Activated B cell treated with CpG ODN at 0.5 μM for 24 hours (primary cell): ENCODE data around the gene SMC2. TPM values are rescaled to one million over a fixed set of nuclear protein-coding genes. Genes with fewer than 3 reads are reported as not detected.

Source experiments
- ATAC-seq: fragments of 200-7000 bp; cut with Tn5 transposase; one replicate; pipeline ENCODE4 v1.10.0; 2021; ENCODE audit warnings: low read depth, mild to moderate bottlenecking, moderate library complexity
- CTCF ChIA-PET: fragments of 350-600 bp; sonication (Branson Sonifier 250); formaldehyde crosslinking; loops from one replicate; lab custom pipeline; 2021; ENCODE audit warnings: antibody characterized with exemption; lab: Charles Lee
- POLR2A ChIA-PET: fragments of 350-600 bp; sonication (Branson Sonifier 250); formaldehyde crosslinking; loops from one replicate; lab custom pipeline; 2021; ENCODE audit warnings: antibody characterized with exemption; lab: Charles Lee
- DNase-seq: peaks from one replicate; pipeline ENCODE4 v3.0.0; 2022
- H3K27ac Mint-ChIP-seq: one replicate; pipeline ENCODE4 v1.8.0; 2020; ENCODE audit warnings: mixed read lengths
- H3K27me3 Mint-ChIP-seq: one replicate; pipeline ENCODE4 v1.8.0; 2021; ENCODE audit warnings: mixed read lengths
- H3K36me3 Mint-ChIP-seq: one replicate; pipeline ENCODE4 v1.8.0; 2021; ENCODE audit warnings: low read depth, mixed read lengths
- H3K4me1 Mint-ChIP-seq: one replicate; pipeline ENCODE4 v1.8.0; 2021; ENCODE audit warnings: mixed read lengths
- H3K4me3 Mint-ChIP-seq: one replicate; pipeline ENCODE4 v1.8.0; 2020; ENCODE audit warnings: mild to moderate bottlenecking, mixed read lengths
- H3K9me3 Mint-ChIP-seq: one replicate; pipeline ENCODE4 v1.8.0; 2020; ENCODE audit warnings: mixed read lengths
- CTCF ChIP-seq: fragments of 200-600 bp; IDR thresholded peaks from one replicate; pipeline ENCODE4 v1.8.0; 2022; ENCODE audit warnings: antibody characterized with exemption, mild to moderate bottlenecking
- intact Hi-C: fragments of 100-400 bp; cut with micrococcal nuclease; formaldehyde crosslinking; loops from one replicate; pipeline ENCODE4 v1.15.1; 2024
- total RNA-seq: library from RNA; stranded (reverse); gene quantifications from 2 replicates; pipeline ENCODE4 v1.2.3, GENCODE V29; 2022

Gene SMC2
- total RNA-seq, result 12.5 and 13.5 TPM in 2 replicates

DNA sequence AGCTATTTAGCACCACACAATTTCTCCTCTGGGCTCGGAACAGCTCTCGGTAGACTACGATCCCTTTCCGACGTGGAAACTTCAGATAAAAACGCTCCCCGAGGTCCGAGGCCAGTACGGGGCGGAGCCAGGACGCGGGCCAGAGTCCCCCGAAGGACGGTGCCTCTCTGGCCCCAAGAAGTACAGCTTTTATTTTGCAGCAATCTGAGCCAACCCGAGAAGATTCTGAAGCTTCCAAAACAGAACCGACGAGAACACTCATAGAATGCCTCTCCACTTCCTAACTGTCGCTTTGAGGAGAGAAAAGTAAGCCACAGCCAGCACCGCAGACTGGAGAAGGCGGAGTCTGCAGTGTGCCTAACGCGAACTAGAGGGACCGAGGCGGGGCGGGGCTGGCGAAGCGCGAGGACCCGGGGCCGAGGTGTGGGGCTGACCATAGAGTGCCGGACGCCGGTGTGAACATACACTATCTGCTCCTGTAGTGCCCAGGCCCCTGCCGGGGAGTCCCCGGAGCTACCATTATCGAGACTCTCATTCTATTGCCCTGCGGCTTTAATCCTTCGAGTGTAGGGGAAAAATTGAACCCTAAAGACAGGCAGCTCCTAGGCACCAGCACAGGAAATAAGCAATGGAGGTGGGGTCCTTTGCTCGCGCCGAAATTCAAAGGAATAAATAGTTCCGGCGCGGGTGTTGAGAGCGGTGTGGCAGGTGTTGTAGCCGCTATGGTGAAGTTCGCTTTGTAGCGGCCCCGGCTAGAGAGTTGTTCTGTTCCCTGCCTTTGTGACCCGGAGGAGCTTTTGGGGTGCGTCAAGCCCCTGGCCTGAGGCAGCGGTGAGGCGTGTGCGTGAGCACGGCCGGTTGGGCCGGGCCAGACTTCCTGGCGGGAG lies at the start of gene SMC2:
Gene SMC2, plus strand, starts transcription at position 663 of the 887 bp plus-strand sequence. CDS start 1,076 bp downstream, outside the sequence.
- Mint-ChIP-seq H3K4me1 (peaks cover 31% of the 10 kb centered on the region), H3K9me3 (no peaks in the 10 kb centered on the region), H3K27ac (peak within 1 kb of the TSS; percentile 99), H3K36me3 (peaks cover 9% of the 10 kb centered on the region), H3K27me3 (no peaks in the 10 kb centered on the region), H3K4me3 (peak within 1 kb of the TSS; percentile 99)
- ATAC-seq (peak; percentile 97), DNase-seq (peak; percentile 90)
- intact Hi-C loops, result loop anchor here (1.0 to 5.0 kb wide), 8 partner anchors 653 to 1601 kb away; partner anchors contain the start of genes ABCA1, FSD1L, NIPSNAP3A and NIPSNAP3B
- ChIA-PET CTCF (interaction anchor here (1.4 kb wide), 1 partner anchor 650 kb away, joined by 3 read pairs; no protein-coding TSS in a partner anchor), POLR2A (interaction anchor here (0.7 to 1.9 kb wide), 7 partner anchors 21 to 1506 kb away, joined by 3 to 9 read pairs (median 5); partner anchors contain the start of genes NIPSNAP3A, NIPSNAP3B and SLC44A1)
- TF ChIP-seq CTCF, result no peak

GRCh38 chr9:104068546-104068945 lies 25.6 kb upstream of the SMC2 start:
- Mint-ChIP-seq H3K27me3 (peaks cover 4% of the 10 kb centered on the region), H3K27ac (no peak overlapping the region), H3K36me3 (no peaks in the 10 kb centered on the region), H3K9me3 (peaks cover 2% of the 10 kb centered on the region), H3K4me1 (no peaks in the 10 kb centered on the region), H3K4me3 (no peak overlapping the region)
- intact Hi-C loops, result no loop called here
- POLR2A ChIA-PET, result no interaction called here
- DNase-seq (no peak), ATAC-seq (no peak)
- no peak for TF ChIP-seq CTCF
- CTCF ChIA-PET, result no interaction called here

DNA sequence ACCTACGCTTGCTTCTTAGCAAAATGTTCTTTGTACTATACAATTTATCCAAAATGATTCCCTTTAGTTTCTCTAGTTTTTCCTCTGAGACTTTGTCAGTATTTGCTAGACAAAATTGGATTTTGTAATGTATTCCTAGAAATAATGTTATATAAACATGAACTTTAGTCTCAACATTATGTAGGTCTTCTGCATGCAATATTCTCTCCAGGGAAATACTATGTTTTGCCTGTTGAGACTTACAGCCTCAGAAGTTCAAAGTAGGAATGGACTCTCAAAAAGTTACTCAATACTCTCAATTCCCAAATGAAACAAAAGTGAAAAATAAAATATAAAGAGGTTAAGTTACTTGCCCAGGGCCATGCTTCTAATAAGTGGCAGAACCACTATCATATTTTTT lies 24.8 kb upstream of the SMC2 start:
- H3K9me3 Mint-ChIP-seq, result peaks cover 2% of the 10 kb centered on the region
- no peak overlapping the region for H3K4me3 Mint-ChIP-seq
- peaks cover 10% of the 10 kb centered on the region for H3K27me3 Mint-ChIP-seq
- ChIA-PET POLR2A (no interaction called here), CTCF (no interaction called here)
- no peak for TF ChIP-seq CTCF
- ATAC-seq (no peak), DNase-seq (no peak)
- no peaks in the 10 kb centered on the region for H3K36me3 Mint-ChIP-seq
- H3K27ac Mint-ChIP-seq, result no peak overlapping the region
- H3K4me1 Mint-ChIP-seq, result no peaks in the 10 kb centered on the region
- intact Hi-C loops, result no loop called here

GRCh38 chr9:104071589-104071988 lies 22.5 kb upstream of the SMC2 start:
- H3K9me3 Mint-ChIP-seq, result peaks cover 2% of the 10 kb centered on the region
- ChIA-PET POLR2A (no interaction called here), CTCF (no interaction called here)
- H3K27ac Mint-ChIP-seq, result no peak overlapping the region
- DNase-seq, result no peak
- no peak overlapping the region for H3K4me3 Mint-ChIP-seq
- no peaks in the 10 kb centered on the region for H3K36me3 Mint-ChIP-seq
- no peak for ATAC-seq
- H3K4me1 Mint-ChIP-seq, result no peaks in the 10 kb centered on the region
- peaks cover 20% of the 10 kb centered on the region for H3K27me3 Mint-ChIP-seq
- intact Hi-C loops, result no loop called here
- no peak for TF ChIP-seq CTCF

DNA sequence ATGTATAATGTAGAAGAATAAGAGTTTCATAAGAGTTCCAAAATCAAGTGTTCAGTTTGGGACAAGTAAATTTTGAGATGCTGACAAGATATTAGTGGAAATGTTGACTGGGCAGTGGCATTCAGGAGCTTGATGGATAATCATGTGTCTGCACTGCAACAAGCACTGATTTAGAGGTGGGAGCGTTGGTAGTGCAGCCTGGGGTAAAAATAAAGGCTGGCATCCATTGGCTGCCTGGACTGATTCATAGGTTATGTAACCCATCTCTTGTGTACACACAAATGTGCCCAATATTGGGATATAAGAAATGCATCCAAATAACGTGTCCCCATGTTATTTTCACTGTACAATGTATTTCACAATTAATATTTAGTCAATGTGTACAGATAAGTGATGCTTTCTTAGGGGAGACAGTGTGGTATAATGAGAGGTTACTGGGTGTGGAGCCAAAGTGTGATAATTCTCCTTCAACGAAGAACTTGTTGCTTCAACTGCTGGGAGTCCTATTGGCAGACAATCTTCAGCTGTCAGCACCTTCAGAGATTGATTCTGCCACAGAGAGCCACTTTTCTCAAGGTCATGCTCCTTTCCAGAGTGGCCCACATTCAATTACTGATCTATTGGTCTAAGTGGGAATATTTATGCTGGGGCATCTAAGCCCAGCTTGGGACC lies 20.9 kb upstream of the SMC2 start:
- peaks cover 2% of the 10 kb centered on the region for H3K9me3 Mint-ChIP-seq
- TF ChIP-seq CTCF, result no peak
- H3K36me3 Mint-ChIP-seq, result no peaks in the 10 kb centered on the region
- H3K27me3 Mint-ChIP-seq, result peaks cover 26% of the 10 kb centered on the region
- H3K4me1 Mint-ChIP-seq, result no peaks in the 10 kb centered on the region
- no peak overlapping the region for H3K4me3 Mint-ChIP-seq
- ATAC-seq (no peak), DNase-seq (no peak)
- ChIA-PET CTCF (no interaction called here), POLR2A (no interaction called here)
- H3K27ac Mint-ChIP-seq, result no peak overlapping the region
- intact Hi-C loops, result no loop called here
